HS-27A (cell line): ENCODE measurements around the gene ASGR1.

Experiments
- DNase-seq: peaks from one replicate; pipeline ENCODE4 v3.0.0-alpha.2; 2012; ENCODE audit warnings: low read depth, missing footprints

ASGR1 gene

GRCh38 chr17:7216242-7217112, 37.3 kb upstream of the ASGR1 start:
- no peak for DNase-seq

GRCh38 chr17:7215652-7216180, 36.5 kb upstream of the ASGR1 start:
- DNase-seq, result no peak

- no peak for DNase-seq
Measured at GRCh38 chr17:7215136-7215638, 36.0 kb upstream of the ASGR1 start.

- no peak for DNase-seq
Measured at GRCh38 chr17:7214300-7215135, 35.3 kb upstream of the ASGR1 start.

GRCh38 chr17:7213895-7214299, 34.7 kb upstream of the ASGR1 start:
- no peak for DNase-seq

GRCh38 chr17:7211491-7212273, 32.5 kb upstream of the ASGR1 start:
- no peak for DNase-seq

- no peak for DNase-seq
Measured at GRCh38 chr17:7208754-7209460, 29.7 kb upstream of the ASGR1 start.

GRCh38 chr17:7208027-7208571, 28.9 kb upstream of the ASGR1 start:
- DNase-seq, result no peak

GRCh38 chr17:7207120-7208001, 28.2 kb upstream of the ASGR1 start:
- no peak for DNase-seq

GRCh38 chr17:7205561-7205960, 26.4 kb upstream of the ASGR1 start:
- no peak for DNase-seq

- DNase-seq, result no peak
Measured at GRCh38 chr17:7204828-7205461, 25.8 kb upstream of the ASGR1 start.

- DNase-seq, result no peak
Measured at GRCh38 chr17:7204336-7204735, 25.2 kb upstream of the ASGR1 start.

- no peak for DNase-seq
Measured at GRCh38 chr17:7203391-7203790, 24.2 kb upstream of the ASGR1 start.

GRCh38 chr17:7196651-7197401, 17.7 kb upstream of the ASGR1 start:
- DNase-seq, result no peak

- no peak for DNase-seq
Measured at GRCh38 chr17:7195971-7196370, 16.8 kb upstream of the ASGR1 start.

GRCh38 chr17:7192271-7192937, 13.2 kb upstream of the ASGR1 start:
- no peak for DNase-seq

- DNase-seq, result no peak
Measured at GRCh38 chr17:7191571-7192270, 12.6 kb upstream of the ASGR1 start.
